Dermis microvascular lymphatic vessel endothelial cell (primary cell): Measurements from ENCODE around the gene TMEM59L. TPM values are rescaled to one million over a fixed set of nuclear protein-coding genes. Genes with fewer than 3 reads are reported as not detected.
"Not testable (repeated sequence)": the region's sequence is repeated elsewhere in the genome, so short reads cannot be mapped to it uniquely, and the experiment has no call there.

Experiments used
- DNase-seq, 2 donors: peaks; one replicate each; pipeline versions ENCODE4 v3.0.0 to v3.0.0-alpha.2; 2010; ENCODE audit warnings: low read depth in 2 of 2
- total RNA-seq: library from RNA; depleted of rRNA; stranded (reverse); fragments of >200 nt; gene quantifications from 2 replicates; pipeline ENCODE4 v1.2.1, GENCODE V29; 2014

Gene TMEM59L
- under 0.01 TPM in 1 of 2 replicates, not detected in the other for total RNA-seq

DNA sequence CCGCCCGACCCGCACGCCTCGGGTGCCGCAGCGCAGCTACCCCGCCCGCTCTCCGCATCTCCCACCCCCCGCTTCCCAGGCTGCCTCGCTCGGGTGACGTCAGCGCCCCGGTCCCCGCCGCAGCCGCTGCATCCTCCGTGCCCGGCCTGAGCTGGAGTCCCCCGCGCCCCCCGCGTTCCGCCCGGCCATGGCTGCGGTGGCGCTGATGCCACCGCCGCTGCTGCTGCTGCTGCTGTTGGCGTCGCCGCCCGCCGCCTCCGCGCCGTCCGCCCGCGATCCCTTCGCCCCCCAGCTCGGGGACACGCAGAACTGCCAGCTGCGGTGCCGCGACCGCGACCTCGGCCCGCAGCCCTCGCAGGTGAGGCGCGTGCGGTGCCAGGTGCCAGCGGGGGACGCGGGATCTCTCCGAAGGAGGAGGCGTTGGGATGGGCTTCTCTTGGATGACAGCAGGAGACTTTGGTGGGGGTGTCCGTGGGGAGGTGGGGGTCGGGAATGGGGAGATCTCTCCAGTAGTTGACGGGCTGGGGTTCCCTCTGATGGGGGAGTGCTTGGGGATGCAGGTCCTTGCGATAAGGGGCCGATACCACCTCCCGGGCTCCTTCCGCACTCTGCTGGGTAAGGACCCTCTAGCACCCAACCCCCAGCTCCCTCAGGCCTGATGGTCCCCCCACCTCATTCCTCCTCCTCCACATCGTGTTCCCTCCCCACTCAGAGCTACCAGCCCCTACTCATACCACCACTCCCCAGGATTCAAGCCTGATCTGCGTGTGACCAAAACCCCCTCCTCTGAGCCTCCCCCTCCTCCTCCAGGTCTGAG is at the start of gene TMEM59L:
TMEM59L (plus strand) TSS at position 99 of the 817 bp plus-strand sequence; CDS start at position 188, 89 bp downstream.
- no peak for DNase-seq

DNA sequence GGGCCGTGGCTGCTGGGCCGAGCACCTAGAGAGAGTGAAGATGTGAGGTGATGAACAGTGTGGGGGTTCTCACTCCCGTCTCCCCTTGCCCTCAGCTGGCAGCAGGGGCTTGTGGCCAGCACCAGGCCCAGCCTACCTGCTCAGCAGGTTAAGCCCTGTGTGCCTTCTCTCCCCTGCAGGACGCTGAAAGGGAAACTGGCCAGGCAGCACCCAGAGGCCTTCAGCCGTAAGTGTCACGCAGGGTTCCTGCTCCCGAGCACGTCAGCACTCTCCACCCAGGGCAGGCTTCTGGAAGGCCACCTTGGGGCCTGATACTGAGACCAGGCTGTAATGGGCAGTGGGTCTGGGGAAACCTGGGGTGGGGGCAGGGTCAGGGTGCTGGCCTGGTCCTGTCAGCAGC is 45.7 kb upstream of the TMEM59L start:
- no peak for DNase-seq

DNA sequence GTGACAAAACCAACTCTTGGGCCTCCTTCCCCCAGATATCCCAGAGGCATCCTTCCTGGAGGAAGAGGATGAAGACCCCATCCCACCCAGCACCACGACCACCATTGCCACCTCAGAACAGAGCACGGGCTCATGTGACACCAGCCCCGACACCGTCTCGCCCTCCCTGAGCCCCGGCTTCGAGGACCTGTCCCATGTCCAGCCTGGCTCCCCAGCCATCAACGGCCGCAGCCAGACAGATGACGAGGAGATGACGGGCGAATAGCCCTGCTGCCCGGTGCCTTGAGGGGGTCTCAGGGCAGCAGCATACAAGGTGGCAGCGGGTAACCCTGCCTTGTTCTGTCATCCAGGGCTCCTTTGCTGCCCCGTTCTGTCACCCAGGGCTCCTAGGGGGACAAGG is 44.3 kb upstream of the TMEM59L start:
- DNase-seq: no peak

DNA sequence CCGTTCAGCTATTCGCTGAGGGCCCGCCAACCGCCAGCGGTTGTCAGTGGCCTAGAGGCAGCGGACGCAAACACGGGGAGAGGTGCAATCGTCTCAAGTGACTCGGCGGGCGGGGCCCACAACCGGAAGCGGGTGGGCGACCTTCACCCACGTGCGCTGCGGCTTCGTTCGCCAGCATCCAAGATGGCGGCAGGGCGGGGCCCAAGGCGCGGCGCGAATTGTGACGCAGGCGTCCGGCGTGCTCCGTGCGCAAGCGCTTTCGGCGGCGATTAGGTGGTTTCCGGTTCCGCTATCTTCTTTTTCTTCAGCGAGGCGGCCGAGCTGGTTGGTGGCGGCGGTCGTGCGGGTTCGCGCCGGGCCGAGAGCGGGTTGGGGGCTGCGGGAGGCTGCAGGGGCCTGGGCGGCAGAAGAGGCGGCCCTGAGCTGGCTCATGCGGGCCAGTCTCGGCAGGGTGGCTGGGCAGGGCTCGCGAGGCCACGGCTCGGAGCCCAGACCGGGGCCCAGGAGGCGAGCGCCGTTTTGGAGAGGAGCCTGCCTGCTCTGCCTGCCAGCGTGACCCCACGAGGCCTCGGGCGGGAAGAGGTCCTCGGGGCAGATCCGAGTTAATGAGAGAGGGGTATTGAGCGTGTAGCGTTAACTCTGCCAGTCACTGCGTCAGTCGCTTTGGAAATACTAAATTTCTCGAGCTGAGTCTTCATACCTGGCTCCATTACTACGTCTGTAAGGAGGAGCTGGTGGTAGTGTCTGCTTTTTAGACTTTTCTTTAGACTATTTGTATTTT is 40.9 kb upstream of the TMEM59L start, which contains the start of gene UBA52:
UBA52 (plus strand) TSS at position 294 of the 781 bp plus-strand sequence. CDS start 1,444 bp downstream, outside the sequence.
- peak; percentile 88 to 98 for DNase-seq

DNA sequence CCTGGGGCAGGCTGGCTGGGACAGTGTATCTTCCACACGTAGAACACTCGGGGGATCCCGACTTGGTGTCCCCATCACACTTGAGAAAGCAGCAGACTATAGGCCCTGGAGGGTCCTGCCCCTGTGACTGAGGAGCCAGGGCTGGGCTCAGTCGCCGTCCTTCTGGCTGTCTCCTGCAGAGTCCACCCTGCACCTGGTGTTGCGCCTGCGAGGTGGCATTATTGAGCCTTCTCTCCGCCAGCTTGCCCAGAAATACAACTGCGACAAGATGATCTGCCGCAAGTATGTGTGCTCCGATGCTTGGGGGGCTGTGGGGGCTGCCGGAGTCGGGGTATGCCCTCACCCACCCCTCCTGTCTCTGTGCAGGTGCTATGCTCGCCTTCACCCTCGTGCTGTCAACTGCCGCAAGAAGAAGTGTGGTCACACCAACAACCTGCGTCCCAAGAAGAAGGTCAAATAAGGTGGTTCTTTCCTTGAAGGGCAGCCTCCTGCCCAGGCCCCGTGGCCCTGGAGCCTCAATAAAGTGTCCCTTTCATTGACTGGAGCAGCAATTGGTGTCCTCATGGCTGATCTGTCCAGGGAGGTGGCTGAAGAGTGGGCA is 37.9 kb upstream of the TMEM59L start:
- no peak for DNase-seq

DNA sequence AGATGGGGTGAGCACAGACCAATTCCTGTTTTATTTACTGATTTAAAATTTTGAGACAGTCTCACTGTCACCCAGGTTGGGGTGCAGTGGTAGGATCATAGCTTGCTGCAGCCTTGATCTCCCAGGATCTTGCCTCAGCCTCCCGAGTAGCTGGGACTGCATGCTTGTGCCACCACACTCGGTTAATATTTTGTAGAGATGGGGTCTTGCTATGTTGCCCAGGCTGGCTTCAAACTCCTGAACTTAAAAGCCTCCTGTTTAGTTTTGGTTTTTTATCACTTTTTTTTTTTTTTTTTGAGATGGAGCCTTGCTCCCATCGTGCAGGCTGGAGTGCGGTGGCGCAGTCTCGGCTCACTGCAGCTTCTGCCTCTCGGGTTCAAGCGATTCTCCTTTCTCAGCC is 36.3 kb upstream of the TMEM59L start:
- no peak for DNase-seq

DNA sequence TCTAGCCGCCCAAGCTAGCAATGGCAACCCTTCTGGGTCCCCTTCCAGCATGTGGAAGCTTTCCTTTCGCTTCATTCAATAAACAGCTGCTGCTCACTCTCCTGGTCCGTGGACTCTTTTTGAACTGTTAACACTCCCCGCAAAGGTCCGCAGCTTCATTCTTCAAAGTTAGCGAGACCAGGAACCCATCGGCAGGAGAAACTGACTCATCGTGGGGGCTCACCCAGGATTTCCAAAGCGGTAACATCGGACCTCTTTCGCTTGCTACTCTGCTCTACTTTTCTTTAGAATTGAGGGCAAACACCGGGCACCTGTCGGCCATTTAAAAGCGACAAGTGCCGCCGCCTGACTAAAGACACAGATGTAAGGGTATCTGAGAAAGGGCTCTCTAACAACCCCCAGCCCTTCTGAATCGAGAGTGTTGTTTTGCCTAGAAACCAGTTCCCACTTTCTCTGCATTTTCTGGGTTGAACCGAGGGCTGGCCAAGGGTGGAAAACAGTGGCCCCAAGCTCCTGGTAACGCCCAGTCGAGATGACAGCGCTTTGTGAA is 35.2 kb upstream of the TMEM59L start:
- no peak for DNase-seq

DNA sequence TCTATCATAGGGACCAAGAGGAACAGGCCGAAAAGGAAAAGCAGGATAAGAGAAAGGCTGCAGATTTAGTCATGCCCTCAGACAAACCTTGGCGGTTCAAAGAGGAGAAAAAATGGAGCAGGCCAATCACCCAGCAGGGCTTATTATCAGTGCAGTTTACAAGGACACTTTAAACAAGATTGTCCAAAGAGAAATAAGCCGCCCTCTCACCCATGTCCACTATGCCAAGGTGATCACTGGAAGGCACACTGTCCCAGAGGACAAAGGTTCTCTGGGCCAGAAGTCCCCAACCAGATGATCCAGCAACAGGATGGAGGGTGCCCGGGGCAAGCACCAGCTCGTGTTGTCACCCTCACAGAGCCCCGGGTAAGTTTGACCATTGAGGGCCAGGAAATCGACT is 32.4 kb upstream of the TMEM59L start:
- DNase-seq: no peak

DNA sequence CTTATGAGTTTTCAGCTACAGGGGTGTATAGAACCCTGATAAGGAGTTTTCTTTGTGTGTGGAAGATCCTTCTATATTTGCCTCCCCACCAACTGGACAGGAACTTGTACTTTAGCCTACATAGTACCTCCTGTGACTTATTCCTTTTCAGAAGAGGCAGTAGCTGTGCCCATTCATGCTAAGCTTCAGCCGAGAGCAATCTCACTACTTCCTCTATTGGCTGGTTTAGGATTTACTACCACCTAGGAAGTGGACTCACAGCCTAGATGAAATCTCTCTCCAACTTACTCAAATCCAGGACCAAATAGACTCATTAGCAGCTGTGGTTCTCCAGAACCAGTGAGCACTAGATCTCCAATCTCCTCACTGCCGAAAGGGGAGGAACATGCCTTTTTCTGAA is 26.4 kb upstream of the TMEM59L start:
- no peak for DNase-seq

DNA sequence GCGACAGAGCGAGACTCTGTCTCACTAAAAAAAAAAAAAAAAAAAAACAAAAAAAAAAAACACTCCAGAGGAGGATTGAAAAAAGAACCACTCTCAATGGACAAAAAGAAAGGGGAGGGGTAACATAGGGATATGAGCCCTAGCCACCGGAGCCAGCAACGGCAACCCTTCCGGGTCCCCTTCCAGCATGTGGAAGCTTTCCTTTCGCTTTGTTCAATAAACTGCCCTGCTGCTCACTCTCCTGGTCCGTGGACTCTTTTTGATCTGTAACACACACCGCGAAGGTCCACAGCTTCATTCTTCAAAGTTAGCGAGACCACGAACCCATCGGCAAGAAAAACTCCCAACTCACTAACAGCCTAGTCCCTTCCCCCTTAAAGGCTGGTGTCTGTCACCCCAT is 25.1 kb upstream of the TMEM59L start:
- no peak for DNase-seq

DNA sequence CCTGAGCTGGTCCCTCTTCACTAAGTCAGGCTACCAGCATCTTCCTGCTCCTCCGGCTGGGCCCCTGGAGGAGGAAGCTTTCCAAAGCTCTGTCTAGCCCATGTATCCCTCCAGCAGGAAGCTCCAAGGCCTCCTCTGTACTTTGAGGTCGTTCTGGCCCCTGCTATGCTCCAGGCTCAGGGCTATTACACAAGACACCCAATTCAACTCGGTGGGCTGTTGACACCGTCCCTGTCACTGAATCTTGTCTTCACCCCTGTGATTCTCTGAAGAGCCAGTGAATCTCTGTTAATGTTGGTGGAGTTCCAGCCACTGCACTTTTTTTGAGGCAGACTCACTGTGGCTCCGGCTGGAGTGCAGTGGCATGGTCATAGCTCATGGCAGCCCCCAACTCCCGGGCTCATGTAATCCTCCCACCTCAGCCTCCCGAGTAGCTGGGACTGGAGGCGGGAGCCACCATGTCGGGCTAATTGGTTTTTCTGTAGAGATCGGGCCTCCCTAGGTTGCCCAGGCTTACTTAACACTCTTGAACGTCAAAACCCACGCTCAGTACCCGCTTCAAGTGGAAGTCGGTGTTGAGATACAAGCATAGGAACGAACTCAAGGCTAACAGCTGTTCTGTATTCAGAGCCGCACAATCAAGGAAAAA is 24.6 kb upstream of the TMEM59L start:
- DNase-seq: no peak

DNA sequence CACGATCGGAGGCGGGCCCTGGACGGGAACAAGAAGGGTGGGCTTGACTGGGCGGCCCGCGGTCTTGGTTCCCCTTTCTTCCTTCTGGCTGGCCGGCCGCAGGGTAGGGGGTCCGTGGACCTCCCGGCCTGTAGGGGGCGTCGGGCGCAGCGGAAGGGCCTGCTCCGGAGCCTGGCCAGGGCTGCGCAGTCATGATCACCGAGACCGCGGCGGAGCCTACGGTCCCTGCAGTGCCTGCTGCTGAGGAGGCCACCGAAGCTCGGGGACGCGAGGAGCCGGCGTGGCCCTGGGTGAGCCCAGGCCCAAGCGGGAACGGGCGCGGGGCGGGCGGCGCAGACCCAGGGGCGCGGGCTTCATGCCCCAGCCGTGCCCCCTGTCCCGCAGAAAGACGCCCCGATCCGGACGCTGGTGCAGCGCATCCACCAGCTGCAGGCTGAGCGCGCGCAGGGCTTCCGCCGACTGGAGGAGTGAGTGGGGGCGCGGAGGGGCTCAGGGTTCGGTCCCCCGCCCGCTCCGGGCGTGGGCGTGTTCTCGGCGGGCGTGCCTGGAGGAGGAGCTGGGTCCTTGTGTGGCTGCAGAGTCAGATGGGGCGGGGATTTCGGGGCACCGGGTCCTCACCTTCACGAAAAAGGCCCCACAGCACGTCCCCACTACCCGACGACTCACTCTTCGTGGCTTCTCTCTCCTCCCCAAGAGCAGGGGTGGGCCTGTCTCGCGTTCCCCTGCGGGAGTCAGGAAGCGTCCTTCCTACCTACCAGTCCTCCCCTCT is 23.9 kb upstream of the TMEM59L start, which contains the start of gene REX1BD:
REX1BD (plus strand) TSS at position 188 of the 769 bp plus-strand sequence; CDS start at position 192, 4 bp downstream.
- peak; percentile 64 to 84 for DNase-seq

DNA sequence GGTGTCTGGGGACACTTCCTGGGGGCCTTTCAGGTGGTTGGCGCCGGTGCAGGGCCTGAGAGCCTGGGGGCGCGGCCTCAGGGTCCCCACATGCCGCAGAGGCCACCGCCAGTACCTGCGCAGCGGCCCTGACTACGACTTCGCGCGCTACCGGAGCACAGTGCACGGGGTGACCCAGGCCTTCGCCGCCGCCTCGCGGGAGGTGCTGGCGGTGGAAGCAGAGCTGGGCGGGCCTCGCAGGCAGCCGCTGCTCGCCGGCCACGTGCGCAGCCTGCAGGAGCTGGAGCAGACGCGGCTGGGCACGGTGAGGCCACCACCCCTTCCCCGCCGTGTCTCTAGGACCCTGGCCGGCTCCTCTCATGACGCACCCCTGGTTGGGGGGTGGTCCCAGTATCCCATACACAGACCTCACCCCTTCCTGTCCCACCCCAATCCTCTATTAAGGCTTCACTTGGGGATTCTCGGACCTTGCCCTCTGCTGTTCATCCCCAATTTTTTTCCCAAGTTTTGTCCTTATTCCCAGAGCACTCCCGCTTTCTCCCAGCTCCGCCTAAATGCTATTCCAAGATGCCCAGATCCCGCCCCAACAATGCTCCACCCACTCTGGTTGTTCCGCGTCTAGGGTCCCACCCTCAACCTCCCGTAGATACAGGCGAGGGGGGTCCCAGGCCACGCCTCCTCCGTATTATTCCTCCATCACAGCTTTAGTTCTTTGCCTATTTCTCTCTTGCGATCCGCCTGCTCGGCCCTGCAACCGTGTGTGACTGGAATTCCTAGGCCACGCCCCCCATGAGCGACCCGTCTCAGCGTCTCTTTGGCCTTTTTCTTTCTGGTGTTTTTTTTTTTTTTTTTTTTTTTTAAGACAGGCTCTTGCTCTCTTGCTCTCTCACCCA is 23.0 kb upstream of the TMEM59L start:
- peak in 1 of 2 donors; percentile 74 for DNase-seq

DNA sequence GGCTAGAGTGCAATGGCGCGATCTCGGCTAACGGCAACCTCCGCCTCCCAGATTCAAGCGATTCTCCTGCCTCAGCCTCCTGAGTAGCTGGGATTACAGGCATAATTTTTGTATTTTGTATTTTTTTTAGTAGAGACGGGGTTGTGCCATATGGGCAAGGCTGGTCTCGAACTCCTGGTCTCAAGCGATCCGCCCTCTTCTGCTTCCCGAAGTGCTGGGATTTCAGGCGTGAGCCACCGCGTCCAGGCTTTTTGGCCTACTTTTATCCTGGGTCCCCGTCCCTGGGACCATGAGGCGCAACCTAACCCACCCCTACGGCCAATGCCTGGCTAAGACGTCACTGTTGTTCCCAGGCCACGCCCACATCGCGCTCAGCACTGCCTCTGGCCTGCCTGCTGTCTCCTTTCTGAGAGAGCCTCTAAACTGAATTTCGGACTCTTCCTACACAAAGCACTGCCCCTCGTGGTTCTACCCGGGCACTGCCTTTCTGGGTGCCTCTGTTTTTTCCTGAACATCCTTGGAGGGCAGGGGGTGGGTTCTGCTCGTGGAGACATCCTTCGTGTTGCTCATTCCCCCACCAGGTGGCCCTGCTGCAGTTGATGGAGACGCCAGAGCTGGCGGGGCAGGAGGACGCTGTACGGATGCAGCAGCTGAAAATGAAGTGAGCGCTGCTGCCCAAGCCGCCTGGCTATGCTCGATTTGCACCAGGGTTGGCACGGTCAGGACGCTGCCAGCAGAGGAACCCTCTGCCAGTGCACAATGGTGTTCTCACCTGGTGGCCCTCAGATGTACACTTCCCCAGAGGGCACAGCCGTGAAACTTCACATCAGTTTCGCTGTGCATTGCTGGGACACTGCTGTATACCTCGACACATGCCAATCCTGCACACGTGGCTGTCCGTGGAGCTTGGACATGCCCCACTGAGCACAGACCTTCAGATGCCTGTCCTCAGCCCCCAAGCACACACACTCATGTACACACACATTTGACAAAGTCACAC is 22.1 kb upstream of the TMEM59L start:
- peak in 1 of 2 donors; percentile 53 for DNase-seq

DNA sequence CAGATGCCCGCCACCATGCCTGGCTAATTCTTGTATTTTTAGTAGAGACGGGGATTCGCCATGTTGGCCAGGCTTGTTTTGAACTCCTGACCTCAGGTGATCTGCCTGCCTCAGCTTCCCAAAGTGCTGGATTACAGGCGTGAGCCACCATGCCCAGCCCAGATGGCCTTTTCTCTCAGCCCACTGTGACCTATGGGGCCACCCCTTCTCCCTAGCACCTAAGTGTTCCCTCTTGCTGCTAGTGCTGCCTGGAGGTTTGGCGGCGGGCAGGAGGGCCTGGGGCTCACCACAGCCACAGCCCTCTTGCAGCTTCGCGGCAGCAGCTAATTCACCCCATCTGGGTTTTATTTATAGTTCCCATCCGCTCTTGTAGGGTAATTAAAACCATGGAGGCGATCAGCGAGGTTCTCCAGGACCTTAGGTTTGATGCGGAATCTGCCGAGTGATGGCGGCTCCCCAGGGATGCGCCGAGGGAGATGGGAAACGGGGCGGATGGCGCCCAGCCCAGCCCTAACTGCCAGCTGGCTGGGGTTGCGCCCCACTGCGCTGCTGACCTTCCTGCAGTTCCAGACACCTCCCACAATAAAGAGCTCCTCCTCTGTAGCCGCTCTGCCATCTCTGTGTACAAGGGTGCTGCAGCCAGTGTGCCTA is 20.8 kb upstream of the TMEM59L start:
- DNase-seq: no peak

DNA sequence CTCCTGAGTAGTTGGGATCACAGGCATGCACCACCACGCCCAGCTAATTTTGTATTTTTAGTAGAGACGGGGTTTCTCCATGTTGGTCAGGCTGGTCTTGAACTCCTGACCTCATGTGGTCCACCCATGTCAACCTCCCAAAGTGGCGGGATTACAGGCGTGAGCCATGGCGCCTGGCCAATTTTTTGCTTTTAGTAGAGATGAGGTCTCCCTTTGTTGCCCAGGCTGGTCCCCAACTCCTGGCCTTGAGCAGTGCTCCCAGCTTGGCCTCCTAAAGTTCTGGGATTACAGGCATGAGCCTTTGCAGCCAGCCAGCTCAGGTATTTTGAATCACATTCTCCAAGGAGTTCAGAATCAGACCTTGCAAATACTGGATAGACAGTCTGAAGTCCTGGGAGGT is 19.9 kb upstream of the TMEM59L start:
- not testable (repeated sequence) for DNase-seq

DNA sequence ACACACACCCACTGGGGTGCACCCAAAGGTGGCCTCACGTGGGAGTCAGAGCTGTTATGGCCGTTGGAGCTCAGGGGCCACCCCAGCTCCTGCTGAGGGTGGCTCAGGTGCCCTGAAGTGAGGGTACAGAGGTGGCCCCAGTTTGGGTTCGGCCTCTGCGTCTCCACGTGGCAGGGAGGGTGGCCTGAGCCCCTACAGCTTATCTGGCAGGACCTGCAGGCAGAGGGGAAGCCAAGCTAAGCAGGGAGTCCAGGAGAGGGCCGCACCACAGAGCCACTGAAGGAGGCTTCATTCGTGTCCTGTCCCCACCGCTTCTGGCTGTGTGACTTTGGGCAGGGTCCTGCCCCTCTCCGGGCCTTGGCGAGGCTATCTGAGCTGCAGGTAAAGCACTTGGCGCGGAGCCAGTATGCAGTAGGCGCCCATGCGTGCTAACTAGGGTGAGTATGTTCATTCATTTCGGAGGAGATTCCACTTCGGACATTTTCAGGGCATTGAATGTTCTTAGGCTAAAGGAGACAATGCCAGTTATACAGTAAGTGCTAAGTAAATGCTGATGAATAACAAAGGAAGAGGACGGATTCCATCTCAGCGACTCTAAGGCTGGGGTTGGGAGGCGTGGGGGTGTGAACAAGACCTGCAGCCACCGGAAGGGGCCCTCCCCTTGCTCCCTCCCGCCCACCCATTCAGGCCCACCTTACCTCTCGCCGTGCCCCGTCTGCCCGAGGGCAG is 19.1 kb upstream of the TMEM59L start:
- no peak for DNase-seq
